Trophoblast cell (in vitro differentiated cells and primary cell): Measurements from ENCODE around the gene CFDP1. TPM values are rescaled to one million over a fixed set of nuclear protein-coding genes. Genes with fewer than 3 reads are reported as not detected.

ENCODE experiments used
- DNase-seq, 2 donors: peaks; one replicate each; pipeline ENCODE4 v3.0.0-alpha.2; 2016
- H2AFZ ChIP-seq: 2 replicates; pipeline ENCODE4 v1.6.1; 2013; ENCODE audit warnings: low read length, moderate library complexity, mild to moderate bottlenecking; ENCODE audit not compliant: insufficient read depth, poor library complexity
- H2AK5ac ChIP-seq: 2 replicates; pipeline ENCODE4 v1.6.1; 2013; ENCODE audit warnings: mild to moderate bottlenecking, low read length
- H2BK120ac ChIP-seq: 2 replicates; pipeline ENCODE4 v1.6.1; 2013; ENCODE audit warnings: low read length, mild to moderate bottlenecking, moderate library complexity; ENCODE audit not compliant: insufficient read depth, poor library complexity
- H2BK12ac ChIP-seq: 2 replicates; pipeline ENCODE4 v1.6.1; 2013; ENCODE audit warnings: mild to moderate bottlenecking, low read length, moderate library complexity
- H2BK5ac ChIP-seq: 2 replicates; pipeline ENCODE4 v1.6.1; 2013; ENCODE audit warnings: low read length, low read depth, moderate library complexity, mild to moderate bottlenecking; ENCODE audit not compliant: poor library complexity
- H3K14ac ChIP-seq: 2 replicates; pipeline ENCODE4 v1.6.1; 2013; ENCODE audit warnings: mild to moderate bottlenecking, low read length
- H3K18ac ChIP-seq: 2 replicates; pipeline ENCODE4 v1.6.1; 2013; ENCODE audit warnings: mild to moderate bottlenecking, low read length
- H3K23ac ChIP-seq: 2 replicates; pipeline ENCODE4 v1.6.1; 2013; ENCODE audit warnings: low read length
- H3K27ac ChIP-seq: 2 replicates; pipeline ENCODE4 v1.5.1; 2013; ENCODE audit warnings: low read depth, mild to moderate bottlenecking, inconsistent platforms, low read length, moderate library complexity
- H3K27me3 ChIP-seq: 2 replicates; pipeline ENCODE4 v1.6.1; 2013; ENCODE audit warnings: inconsistent platforms, mild to moderate bottlenecking, low read length, moderate library complexity; ENCODE audit not compliant: insufficient read depth
- H3K36me3 ChIP-seq, 2 experiments: 1 replicate in 1 of 2; 2 replicates in 1 of 2; pipeline ENCODE4 v1.6.1; 2013; ENCODE audit warnings: low read length in 2 of 2, mild to moderate bottlenecking in 2 of 2, moderate library complexity in 1 of 2; ENCODE audit not compliant: insufficient read depth in 2 of 2, control insufficient read depth in 1 of 2
- H3K4ac ChIP-seq: 2 replicates; pipeline ENCODE4 v1.6.1; 2013; ENCODE audit warnings: low read depth, mild to moderate bottlenecking, low read length, moderate library complexity
- H3K4me1 ChIP-seq, 2 experiments: 1 replicate in 1 of 2; 2 replicates in 1 of 2; pipeline ENCODE4 v1.6.1; 2013; ENCODE audit warnings: low read length in 2 of 2, mild to moderate bottlenecking in 2 of 2, moderate library complexity in 1 of 2; ENCODE audit not compliant: insufficient read depth in 2 of 2, control insufficient read depth in 1 of 2
- H3K4me2 ChIP-seq: 2 replicates; pipeline ENCODE4 v1.6.1; 2013; ENCODE audit warnings: inconsistent platforms, mild to moderate bottlenecking, low read length, moderate library complexity
- H3K4me3 ChIP-seq: 2 replicates; pipeline ENCODE4 v1.5.1; 2013; ENCODE audit warnings: mild to moderate bottlenecking, low read depth, low read length, inconsistent platforms
- H3K79me1 ChIP-seq: one replicate; pipeline ENCODE4 v1.6.1; 2013; ENCODE audit warnings: low read length
- H3K79me2 ChIP-seq: 2 replicates; pipeline ENCODE4 v1.6.1; 2013; ENCODE audit warnings: low read length, mild to moderate bottlenecking; ENCODE audit not compliant: control insufficient read depth, insufficient read depth, poor library complexity
- H3K9ac ChIP-seq: 2 replicates; pipeline ENCODE4 v1.6.1; 2013; ENCODE audit warnings: mild to moderate bottlenecking, low read length
- H3K9me3 ChIP-seq: 2 replicates; pipeline ENCODE4 v1.6.1; 2013; ENCODE audit warnings: low read depth, mild to moderate bottlenecking, control low read depth, inconsistent platforms, low read length; ENCODE audit not compliant: insufficient read depth
- H4K12ac ChIP-seq: 2 replicates; pipeline ENCODE4 v1.6.1; 2013; ENCODE audit warnings: low read depth, mild to moderate bottlenecking, low read length, moderate library complexity
- H4K8ac ChIP-seq: 2 replicates; pipeline ENCODE4 v1.6.1; 2013; ENCODE audit warnings: low read depth, mild to moderate bottlenecking, low read length, moderate library complexity
- H4K91ac ChIP-seq: one replicate; pipeline ENCODE4 v1.6.1; 2013; ENCODE audit warnings: low read depth, mild to moderate bottlenecking, low read length, moderate library complexity
- WGBS: extraction: QIAGEN DNeasy Blood & Tissue Kit; methylation state at CpG from one replicate; pipeline ENCODE4 v1.1.7; 2013; ENCODE audit warnings: missing lambda C conversion rate; ENCODE audit not compliant: insufficient read length, insufficient coverage; ENCODE audit errors: extremely low coverage; 5-methylcytosine and 5-hydroxymethylcytosine counted together
- polyA plus RNA-seq: library from polyadenylated mRNA; stranded (reverse); fragments of 200-250 nt; gene quantifications from 2 replicates; pipeline ENCODE4 v1.2.3, GENCODE V29; 2013

The CFDP1 gene
- 103 and 111 TPM in 2 replicates for polyA plus RNA-seq

DNA sequence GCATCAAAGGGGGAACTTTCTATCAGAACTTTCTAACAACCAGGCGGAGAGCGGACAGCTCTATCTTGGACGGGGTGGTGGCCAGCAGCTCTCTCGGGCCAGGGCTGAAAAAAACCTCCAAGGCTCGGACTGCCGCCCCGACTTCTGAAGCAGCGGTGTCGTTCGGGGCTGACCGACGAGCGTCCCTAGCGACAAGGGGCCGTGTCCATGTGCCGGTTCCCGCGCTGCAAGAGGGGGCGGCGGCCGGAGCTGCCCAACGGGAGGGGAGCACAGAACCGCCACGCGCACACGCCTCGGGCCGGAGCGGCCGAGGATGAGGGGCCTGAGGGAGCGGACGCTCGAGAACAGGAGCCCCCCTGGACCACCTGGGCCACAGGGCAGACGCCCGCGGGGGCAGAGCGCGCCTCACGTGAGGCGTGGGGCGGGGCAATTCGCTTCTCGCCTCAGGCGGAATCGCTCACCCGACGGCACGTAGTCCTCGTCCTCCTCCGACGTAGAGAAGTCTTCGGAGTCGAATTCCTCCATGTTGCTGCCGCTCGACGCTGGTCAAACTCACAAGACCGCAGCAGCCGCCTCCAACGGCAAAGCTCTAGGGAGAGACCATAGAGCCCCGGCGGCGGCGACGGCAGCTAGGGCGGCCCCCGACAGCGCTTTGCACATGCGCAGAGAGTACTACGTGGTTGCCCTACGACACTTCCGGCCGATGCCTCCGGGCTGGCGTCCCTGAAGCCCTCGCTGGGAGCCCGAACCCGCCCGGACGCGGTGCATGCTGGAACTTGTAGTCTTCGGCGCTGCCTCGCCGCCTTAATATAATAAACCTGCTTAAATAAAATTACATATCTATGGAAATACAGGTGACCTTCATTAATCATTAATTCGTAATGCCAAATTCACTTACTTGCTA lies at the start of gene CFDP1:
CFDP1 (minus strand) TSS at position 676 of the 904 bp plus-strand sequence; CDS start at position 525, 151 bp downstream.
- H3K4me3 ChIP-seq, result peak within 1 kb of the TSS; percentile 98
- peak within 1 kb of the TSS; percentile 70 for H2BK120ac ChIP-seq
- H3K79me1 ChIP-seq, result peaks cover 12% of the 10 kb centered on the region
- H3K36me3 ChIP-seq, result peaks cover 0 to 2% of the 10 kb centered on the region in 2 experiments
- H2BK12ac ChIP-seq, result no peak within 1 kb of the TSS
- no peak within 1 kb of the TSS for H3K23ac ChIP-seq
- H4K12ac ChIP-seq, result peak within 1 kb of the TSS; percentile 81
- no peaks in the 10 kb centered on the region for H3K27me3 ChIP-seq
- H3K9ac ChIP-seq, result peak within 1 kb of the TSS; percentile 88
- no peaks in the 10 kb centered on the region for H3K9me3 ChIP-seq
- H3K4me1 ChIP-seq, result no peaks in the 10 kb centered on the region
- peak within 1 kb of the TSS; percentile 91 for H3K18ac ChIP-seq
- H3K79me2 ChIP-seq, result peaks cover 10% of the 10 kb centered on the region
- H3K27ac ChIP-seq, result peak within 1 kb of the TSS; percentile 73
- peak within 1 kb of the TSS; percentile 88 for H4K8ac ChIP-seq
- no CpG with 5 or more reads among the region's 85 CpGs for WGBS
- DNase-seq, result peak; percentile 97 to 99
- H3K14ac ChIP-seq, result peak within 1 kb of the TSS; percentile 78
- H3K4me2 ChIP-seq, result peak within 1 kb of the TSS; percentile 79
- H2AK5ac ChIP-seq, result peak within 1 kb of the TSS; percentile 21
- peak within 1 kb of the TSS; percentile 85 for H2BK5ac ChIP-seq
- peak within 1 kb of the TSS; percentile 99 for H2AFZ ChIP-seq
- H3K4ac ChIP-seq, result peak within 1 kb of the TSS; percentile 96
- H4K91ac ChIP-seq, result peak within 1 kb of the TSS; percentile 92

- no peak overlapping the region for H2AFZ ChIP-seq
- H3K27me3 ChIP-seq, result no peaks in the 10 kb centered on the region
- H2BK5ac ChIP-seq, result no peak overlapping the region
- H3K36me3 ChIP-seq, result no peaks in the 10 kb centered on the region
- no peaks in the 10 kb centered on the region for H3K79me1 ChIP-seq
- no peak overlapping the region for H3K4ac ChIP-seq
- no peak overlapping the region for H3K4me3 ChIP-seq
- no peak overlapping the region for H3K18ac ChIP-seq
- no peak overlapping the region for H3K9ac ChIP-seq
- no peak overlapping the region for H3K14ac ChIP-seq
- no peaks in the 10 kb centered on the region for H3K9me3 ChIP-seq
- no CpG with 5 or more reads among the region's 14 CpGs for WGBS
- no peak overlapping the region for H2BK12ac ChIP-seq
- no peak overlapping the region for H3K4me2 ChIP-seq
- no peaks in the 10 kb centered on the region for H3K4me1 ChIP-seq
- no peaks in the 10 kb centered on the region for H3K79me2 ChIP-seq
- H4K12ac ChIP-seq, result no peak overlapping the region
- H2AK5ac ChIP-seq, result no peak overlapping the region
- no peak overlapping the region for H4K91ac ChIP-seq
- H4K8ac ChIP-seq, result no peak overlapping the region
- H3K27ac ChIP-seq, result no peak overlapping the region
- no peak overlapping the region for H3K23ac ChIP-seq
- H2BK120ac ChIP-seq, result no peak overlapping the region
- no peak for DNase-seq
Observed at GRCh38 chr16:75482434-75483205, 49.3 kb upstream of the CFDP1 start.

DNA sequence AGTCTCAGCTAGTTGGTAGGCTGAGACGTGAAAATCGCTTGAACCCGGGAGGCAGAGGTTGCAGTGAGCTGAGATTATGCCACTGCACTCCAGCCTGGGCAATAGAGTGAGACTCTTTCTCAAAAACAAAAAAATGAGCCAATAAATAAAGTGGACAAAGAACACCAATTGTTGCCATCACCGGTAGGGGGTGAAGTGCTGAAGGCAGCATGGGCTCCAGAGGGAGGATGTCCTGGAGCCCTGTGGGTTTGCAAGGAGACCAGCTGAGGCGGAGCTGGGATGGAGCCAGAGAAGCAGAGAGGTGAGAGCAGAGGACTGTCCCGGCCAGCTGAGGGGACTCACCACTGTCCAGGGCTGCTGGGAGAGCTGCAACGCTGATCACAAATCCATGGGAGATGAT lies 48.2 kb upstream of the CFDP1 start:
- Histone ChIP-seq H3K79me2 (no peaks in the 10 kb centered on the region), H3K23ac (no peak overlapping the region), H3K4me1 (no peaks in the 10 kb centered on the region), H3K9ac (no peak overlapping the region), H4K12ac (no peak overlapping the region), H3K27ac (no peak overlapping the region), H2BK120ac (no peak overlapping the region), H2BK5ac (no peak overlapping the region), H3K4ac (no peak overlapping the region), H3K18ac (no peak overlapping the region), H3K36me3 (no peaks in the 10 kb centered on the region), H3K9me3 (no peaks in the 10 kb centered on the region), H3K4me3 (no peak overlapping the region), H2BK12ac (no peak overlapping the region), H4K8ac (no peak overlapping the region), H3K14ac (no peak overlapping the region), H3K79me1 (no peaks in the 10 kb centered on the region), H3K4me2 (no peak overlapping the region), H3K27me3 (no peaks in the 10 kb centered on the region), H2AFZ (no peak overlapping the region), H2AK5ac (no peak overlapping the region), H4K91ac (no peak overlapping the region)
- WGBS, result no CpG with 5 or more reads among the region's 7 CpGs
- DNase-seq, result peak in 1 of 2 donors; percentile 21

DNA sequence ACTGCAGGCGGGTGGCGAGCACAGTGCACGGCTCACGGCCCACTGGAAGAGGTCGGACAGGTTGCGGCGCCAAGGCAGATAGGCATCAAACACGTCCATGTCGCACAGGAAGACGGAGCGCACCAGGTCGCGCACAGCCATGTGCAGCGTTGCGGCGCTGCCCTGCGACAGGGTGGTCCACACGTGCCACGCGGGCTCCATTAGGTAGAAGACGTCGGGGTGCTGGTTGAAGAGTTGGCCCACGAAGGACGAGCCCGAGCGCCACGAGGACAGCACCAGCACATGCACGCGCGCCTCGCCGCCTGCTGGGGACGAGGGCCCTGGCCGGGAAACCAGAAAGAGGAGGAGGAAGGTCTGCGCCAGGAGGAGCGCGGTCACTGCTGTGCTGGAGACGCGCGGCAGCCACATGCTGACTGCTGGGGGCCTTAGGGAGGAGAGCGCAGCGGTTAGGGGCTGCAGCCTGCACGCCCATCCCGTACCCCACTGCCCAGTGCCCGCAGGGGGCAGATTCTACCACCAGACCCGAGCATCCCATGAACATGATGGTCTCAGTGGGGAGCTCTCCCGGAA lies 46.2 kb upstream of the CFDP1 start:
- WGBS, result no CpG with 5 or more reads among the region's 47 CpGs
- Histone ChIP-seq H3K36me3 (no peaks in the 10 kb centered on the region), H3K27me3 (no peaks in the 10 kb centered on the region), H3K14ac (no peak overlapping the region), H3K23ac (no peak overlapping the region), H2BK120ac (no peak overlapping the region), H3K18ac (no peak overlapping the region), H3K9me3 (no peaks in the 10 kb centered on the region), H3K27ac (no peak overlapping the region), H2AFZ (no peak overlapping the region), H4K91ac (no peak overlapping the region), H4K8ac (no peak overlapping the region), H2BK5ac (no peak overlapping the region), H4K12ac (no peak overlapping the region), H3K4me2 (no peak overlapping the region), H3K9ac (no peak overlapping the region), H2AK5ac (no peak overlapping the region), H3K4me3 (no peak overlapping the region), H3K79me1 (no peaks in the 10 kb centered on the region), H3K79me2 (no peaks in the 10 kb centered on the region), H2BK12ac (no peak overlapping the region), H3K4me1 (no peaks in the 10 kb centered on the region), H3K4ac (no peak overlapping the region)
- peak in 1 of 2 donors; percentile 28 for DNase-seq
